Astrocyte of the spinal cord (primary cell): Measurements from ENCODE around the gene FYN.

ENCODE experiments used
- DNase-seq: peaks from one replicate; pipeline ENCODE4 v3.0.0; 2011; ENCODE audit warnings: low read depth, low spot score
- H3K4me3 ChIP-seq: 2 replicates; pipeline ENCODE4 v1.5.1; 2011; ENCODE audit warnings: low read depth, mild to moderate bottlenecking, low read length, moderate library complexity
- CTCF ChIP-seq: IDR thresholded peaks from 2 replicates; pipeline ENCODE4 v1.5.1; 2012; ENCODE audit warnings: low read depth, mild to moderate bottlenecking, low read length, inconsistent platforms
- in situ Hi-C: cut with HindIII; loops from 2 replicates; pipeline ENCODE4 v1.10.0; 2017; ENCODE audit warnings: low sequenced_read_pairs

Gene FYN

GRCh38 chr6:111689419-111689818 is 183.8 kb downstream of the FYN start:
- in situ Hi-C loops = no loop called here
- DNase-seq = no peak
- no peak overlapping the region for H3K4me3 ChIP-seq
- no peak for TF ChIP-seq CTCF

- DNase-seq = no peak
- H3K4me3 ChIP-seq = no peak overlapping the region
- no peak for TF ChIP-seq CTCF
- in situ Hi-C loops = no loop called here
Observed at GRCh38 chr6:111688331-111688730, 184.9 kb downstream of the FYN start.

GRCh38 chr6:111687652-111688051 is 185.6 kb downstream of the FYN start:
- H3K4me3 ChIP-seq = no peak overlapping the region
- in situ Hi-C loops = no loop called here
- DNase-seq = no peak
- no peak for TF ChIP-seq CTCF

GRCh38 chr6:111686932-111687266 is 186.4 kb downstream of the FYN start:
- no peak for DNase-seq
- in situ Hi-C loops = no loop called here
- no peak for TF ChIP-seq CTCF
- H3K4me3 ChIP-seq = no peak overlapping the region

GRCh38 chr6:111686249-111686931 is 186.9 kb downstream of the FYN start:
- no peak for TF ChIP-seq CTCF
- in situ Hi-C loops = no loop called here
- H3K4me3 ChIP-seq = no peak overlapping the region
- DNase-seq = peak; percentile 20

GRCh38 chr6:111685526-111685925 is 187.7 kb downstream of the FYN start:
- no peak for TF ChIP-seq CTCF
- H3K4me3 ChIP-seq = no peak overlapping the region
- in situ Hi-C loops = no loop called here
- DNase-seq = no peak

GRCh38 chr6:111685058-111685457 is 188.2 kb downstream of the FYN start:
- in situ Hi-C loops = no loop called here
- H3K4me3 ChIP-seq = no peak overlapping the region
- TF ChIP-seq CTCF = no peak
- DNase-seq = no peak
